ENCODE data around the gene PARP4. TPM values are rescaled to one million over a fixed set of nuclear protein-coding genes. Genes with fewer than 3 reads are reported as not detected.
"Not testable (repeated sequence)": the region's sequence is repeated elsewhere in the genome, so short reads cannot be mapped to it uniquely, and the experiment has no call there.

The PARP4 gene
- total and polyA plus RNA-seq, 2 donors (not counting 1 experiment from before 2014, with no cell fraction given): 41.2 to 41.8 TPM

- Histone ChIP-seq H3K4me2 (ENCODE audit: extremely low read depth, insufficient read depth, low read length) (no peak overlapping the region), H3K4me3 (replicated peaks in 1 of 4; ENCODE audit: control extremely low read depth in 1 of 4, insufficient read depth in 1 of 4, low read depth in 3 of 4, low read length in 4 of 4) (no peak overlapping the region), H3K9ac (ENCODE audit: insufficient read depth, low read length) (no peak overlapping the region), H3K27ac (ENCODE audit: insufficient read depth, low read length) (no peak overlapping the region), H3K9me3 (ENCODE audit: control insufficient read depth, insufficient read depth, low read depth, low read length) (no peaks in the 10 kb centered on the region), H3K36me3 (ENCODE audit: control insufficient read depth, insufficient read depth, low read length) (peaks cover 9% of the 10 kb centered on the region), H2AFZ (ENCODE audit: low read length) (no peak overlapping the region), H4K20me1 (ENCODE audit: control insufficient read depth, extremely low read depth, insufficient read depth, low read length) (no peaks in the 10 kb centered on the region), H3K79me2 (ENCODE audit: control insufficient read depth, insufficient read depth, low read length) (no peaks in the 10 kb centered on the region), H3K4me1 (ENCODE audit: control insufficient read depth, extremely low read depth, insufficient read depth, low read length) (no peaks in the 10 kb centered on the region), H3K27me3 (ENCODE audit: control insufficient read depth, insufficient read depth, low read length) (no peaks in the 10 kb centered on the region)
- no peak for DNase-seq (ENCODE audit: low read depth in 2 of 2)
- TF ChIP-seq CTCF (conservative IDR thresholded peaks at IDR 0.05 in 1 of 2, IDR thresholded peaks at IDR 0.05 in 1 of 2; ENCODE audit: low read depth in 1 of 2, low read length in 2 of 2) (no peak), EZH2 (IDR thresholded peaks at IDR 0.05; ENCODE audit: low read length, missing control alignments) (no peak)
Measured at GRCh38 chr13:24454056-24454455, 58.5 kb downstream of the PARP4 start.

GRCh38 chr13:24452044-24452443 is 60.5 kb downstream of the PARP4 start:
- H4K20me1 ChIP-seq (ENCODE audit: control insufficient read depth, extremely low read depth, insufficient read depth, low read length): no peaks in the 10 kb centered on the region
- H3K9ac ChIP-seq (ENCODE audit: insufficient read depth, low read length): no peak overlapping the region
- no peak overlapping the region for H3K27ac ChIP-seq (ENCODE audit: insufficient read depth, low read length)
- H3K4me1 ChIP-seq (ENCODE audit: control insufficient read depth, extremely low read depth, insufficient read depth, low read length): no peaks in the 10 kb centered on the region
- TF ChIP-seq CTCF (conservative IDR thresholded peaks at IDR 0.05 in 1 of 2, IDR thresholded peaks at IDR 0.05 in 1 of 2; ENCODE audit: low read depth in 1 of 2, low read length in 2 of 2): no peak
- no peak for TF ChIP-seq EZH2 (IDR thresholded peaks at IDR 0.05; ENCODE audit: low read length, missing control alignments)
- no peak overlapping the region for H3K4me3 ChIP-seq (replicated peaks in 1 of 4; ENCODE audit: control extremely low read depth in 1 of 4, insufficient read depth in 1 of 4, low read depth in 3 of 4, low read length in 4 of 4)
- peaks cover 12% of the 10 kb centered on the region for H3K36me3 ChIP-seq (ENCODE audit: control insufficient read depth, insufficient read depth, low read length)
- H3K9me3 ChIP-seq (ENCODE audit: control insufficient read depth, insufficient read depth, low read depth, low read length): no peaks in the 10 kb centered on the region
- H2AFZ ChIP-seq (ENCODE audit: low read length): no peak overlapping the region
- no peak for DNase-seq (ENCODE audit: low read depth in 2 of 2)
- no peaks in the 10 kb centered on the region for H3K79me2 ChIP-seq (ENCODE audit: control insufficient read depth, insufficient read depth, low read length)
- H3K27me3 ChIP-seq (ENCODE audit: control insufficient read depth, insufficient read depth, low read length): no peaks in the 10 kb centered on the region
- H3K4me2 ChIP-seq (ENCODE audit: extremely low read depth, insufficient read depth, low read length): no peak overlapping the region

- no peak overlapping the region for H3K27ac ChIP-seq (ENCODE audit: insufficient read depth, low read length)
- TF ChIP-seq CTCF (conservative IDR thresholded peaks at IDR 0.05 in 1 of 2, IDR thresholded peaks at IDR 0.05 in 1 of 2; ENCODE audit: low read depth in 1 of 2, low read length in 2 of 2) (no peak), EZH2 (IDR thresholded peaks at IDR 0.05; ENCODE audit: low read length, missing control alignments) (no peak)
- no peak overlapping the region for H3K4me3 ChIP-seq (replicated peaks in 1 of 4; ENCODE audit: control extremely low read depth in 1 of 4, insufficient read depth in 1 of 4, low read depth in 3 of 4, low read length in 4 of 4)
- no peaks in the 10 kb centered on the region for H3K79me2 ChIP-seq (ENCODE audit: control insufficient read depth, insufficient read depth, low read length)
- H2AFZ ChIP-seq (ENCODE audit: low read length): no peak overlapping the region
- H3K36me3 ChIP-seq (ENCODE audit: control insufficient read depth, insufficient read depth, low read length): peaks cover 14% of the 10 kb centered on the region
- no peaks in the 10 kb centered on the region for H3K27me3 ChIP-seq (ENCODE audit: control insufficient read depth, insufficient read depth, low read length)
- H3K9ac ChIP-seq (ENCODE audit: insufficient read depth, low read length): no peak overlapping the region
- H3K4me1 ChIP-seq (ENCODE audit: control insufficient read depth, extremely low read depth, insufficient read depth, low read length): no peaks in the 10 kb centered on the region
- H3K9me3 ChIP-seq (ENCODE audit: control insufficient read depth, insufficient read depth, low read depth, low read length): no peaks in the 10 kb centered on the region
- no peak for DNase-seq (ENCODE audit: low read depth in 2 of 2)
- H3K4me2 ChIP-seq (ENCODE audit: extremely low read depth, insufficient read depth, low read length): no peak overlapping the region
- no peaks in the 10 kb centered on the region for H4K20me1 ChIP-seq (ENCODE audit: control insufficient read depth, extremely low read depth, insufficient read depth, low read length)
Measured at GRCh38 chr13:24450530-24450929, 62.0 kb downstream of the PARP4 start.

- H3K4me2 ChIP-seq (ENCODE audit: extremely low read depth, insufficient read depth, low read length); H3K9ac ChIP-seq (ENCODE audit: insufficient read depth, low read length); H3K4me1 ChIP-seq (ENCODE audit: control insufficient read depth, extremely low read depth, insufficient read depth, low read length); H3K79me2 ChIP-seq (ENCODE audit: control insufficient read depth, insufficient read depth, low read length); H2AFZ ChIP-seq (ENCODE audit: low read length); H4K20me1 ChIP-seq (ENCODE audit: control insufficient read depth, extremely low read depth, insufficient read depth, low read length); H3K27me3 ChIP-seq (ENCODE audit: control insufficient read depth, insufficient read depth, low read length); H3K36me3 ChIP-seq (ENCODE audit: control insufficient read depth, insufficient read depth, low read length); DNase-seq (ENCODE audit: low read depth in 2 of 2); H3K27ac ChIP-seq (ENCODE audit: insufficient read depth, low read length); H3K9me3 ChIP-seq (ENCODE audit: control insufficient read depth, insufficient read depth, low read depth, low read length); H3K4me3 ChIP-seq (replicated peaks in 1 of 4; ENCODE audit: control extremely low read depth in 1 of 4, insufficient read depth in 1 of 4, low read depth in 3 of 4, low read length in 4 of 4): not testable (repeated sequence)
Measured at GRCh38 chr13:24444851-24445250, 67.7 kb downstream of the PARP4 start.

All from fibroblast of lung (primary cell).